GM12878 (cell line): ENCODE data around the gene LIMS1. TPM values are rescaled to one million over a fixed set of nuclear protein-coding genes. Genes with fewer than 3 reads are reported as not detected.

Source experiments
- ATAC-seq: fragments of 200-7000 bp; cut with Tn5 transposase; 3 replicates; pipeline ENCODE4 v1.9.1; 2020; ENCODE audit warnings: mild to moderate bottlenecking, moderate library complexity
- BruUV-seq: library from RNA; stranded (reverse); fragments of 400-500 nt; replicated peaks from 2 replicates; lab custom pipeline; 2021; lab: Mats Ljungman, UMichigan
- CTCF ChIA-PET: fragments of 300-600 bp; sonication (Branson Sonifier 250); formaldehyde crosslinking; extraction: SDS; loops from one replicate; lab custom pipeline; 2021; ENCODE audit warnings: inconsistent platforms; lab: Yijun Ruan, JAX
- POLR2A ChIA-PET: fragments of 350-600 bp; formaldehyde crosslinking; extraction: SDS; loops from one replicate; lab custom pipeline; 2021; ENCODE audit warnings: inconsistent platforms; lab: Charles Lee
- RAD21 ChIA-PET: fragments of 300-600 bp; sonication (Branson Sonifier 250); formaldehyde crosslinking; loops from one replicate; lab custom pipeline; 2023; ENCODE audit warnings: antibody characterized with exemption; ENCODE audit not compliant: unreplicated experiment; lab: Charles Lee
- SMC1A ChIA-PET: fragments of 300-600 bp; sonication (Branson Sonifier 250); formaldehyde crosslinking; loops from one replicate; lab custom pipeline; 2023; ENCODE audit not compliant: unreplicated experiment, uncharacterized antibody; lab: Charles Lee
- DNase-seq: peaks from one replicate; pipeline ENCODE4 v3.0.0-alpha.2; 2011; ENCODE audit warnings: low read depth, low spot score
- FAIRE-seq: peaks from 3 replicates; lab custom pipeline; 2011; peaks lifted over from hg19 to GRCh38; lab: Jason Lieb, UNC
- H2AFZ ChIP-seq: 2 replicates; pipeline ENCODE4 v1.6.0; 2011; ENCODE audit warnings: low read depth, low read length, control low read depth; ENCODE audit not compliant: control insufficient read depth
- H3K27ac ChIP-seq: 2 replicates; pipeline ENCODE4 v1.5.1; 2011; ENCODE audit warnings: control low read depth; ENCODE audit not compliant: control insufficient read depth, insufficient read depth
- H3K27me3 ChIP-seq, 2 experiments: replicated peaks in 1 of 2; 2 replicates each; pipeline versions ENCODE4 v1.6.0 to v1.6.1; 2011; ENCODE audit warnings: low read length in 1 of 2; ENCODE audit not compliant: control insufficient read depth in 2 of 2, insufficient read depth in 2 of 2
- H3K36me3 ChIP-seq, 2 experiments: 2 replicates each; pipeline ENCODE4 v1.5.1; 2011; ENCODE audit warnings: low read length in 1 of 2; ENCODE audit not compliant: control insufficient read depth in 2 of 2, insufficient read depth in 2 of 2
- H3K4me1 ChIP-seq: 2 replicates; pipeline ENCODE4 v1.6.1; 2011; ENCODE audit warnings: mild to moderate bottlenecking, low read length, moderate library complexity, mixed read lengths; ENCODE audit not compliant: control insufficient read depth, insufficient read depth
- H3K4me2 ChIP-seq: 2 replicates; pipeline ENCODE4 v1.6.0; 2011; ENCODE audit warnings: control low read depth; ENCODE audit not compliant: control insufficient read depth, insufficient read depth
- H3K4me3 ChIP-seq: fragments of 200-600 bp; sonication (generic); 2 replicates; pipeline ENCODE4 v1.5.1; 2016
- H3K79me2 ChIP-seq: 2 replicates; pipeline ENCODE4 v1.6.0; 2011; ENCODE audit warnings: low read length; ENCODE audit not compliant: control insufficient read depth, insufficient read depth
- H3K9ac ChIP-seq: 2 replicates; pipeline ENCODE4 v1.8.0; 2011; ENCODE audit warnings: low read length, control low read depth, mixed read lengths; ENCODE audit not compliant: control insufficient read depth, insufficient read depth
- H3K9me3 ChIP-seq: replicated peaks from 3 replicates; pipeline ENCODE4 v1.5.1; 2011; ENCODE audit warnings: mild to moderate bottlenecking, low read length; ENCODE audit not compliant: control insufficient read depth, insufficient read depth
- H4K20me1 ChIP-seq: 2 replicates; pipeline ENCODE4 v1.6.0; 2011; ENCODE audit not compliant: control insufficient read depth, insufficient read depth
- ASH2L ChIP-seq: fragments of 300-600, 200-600 bp; sonication (generic); IDR thresholded peaks from 2 replicates; pipeline ENCODE4 v1.6.1; 2017; ENCODE audit warnings: low read depth, mild to moderate bottlenecking, borderline replicate concordance
- ATF7 ChIP-seq: fragments of 450-650 bp; IDR thresholded peaks from 2 replicates; pipeline ENCODE4 v1.6.1; 2016; ENCODE audit warnings: low read depth, mild to moderate bottlenecking
- BMI1 ChIP-seq: fragments of 450-650 bp; IDR thresholded peaks from 2 replicates; pipeline ENCODE4 v1.6.1; 2016; ENCODE audit warnings: mild to moderate bottlenecking, moderate library complexity, borderline replicate concordance
- ETV6 ChIP-seq, 2 experiments: fragments of 450-650 bp in 1 of 2; IDR thresholded peaks in 1 of 2; conservative IDR thresholded peaks in 1 of 2; 2 replicates each; pipeline ENCODE4 v1.6.1; 2014; ENCODE audit warnings: antibody characterized with exemption in 1 of 2, borderline replicate concordance in 1 of 2, low read depth in 1 of 2, mild to moderate bottlenecking in 1 of 2, moderate library complexity in 1 of 2
- JUND ChIP-seq: IDR thresholded peaks from 2 replicates; pipeline ENCODE4 v1.6.1; 2012; ENCODE audit warnings: low read depth, mild to moderate bottlenecking, low read length, improper control_type of control experiment, moderate library complexity
- MTA2 ChIP-seq: fragments of 450-650 bp; IDR thresholded peaks from 2 replicates; pipeline ENCODE4 v1.6.1; 2016; ENCODE audit warnings: low read depth, mild to moderate bottlenecking, moderate library complexity
- POU2F2 ChIP-seq: IDR thresholded peaks from 3 replicates; pipeline ENCODE4 v1.6.1; 2011; ENCODE audit warnings: low read depth, mild to moderate bottlenecking, low read length, borderline replicate concordance
- RCOR1 ChIP-seq: conservative IDR thresholded peaks from 2 replicates; pipeline ENCODE4 v1.6.1; 2012; ENCODE audit warnings: low read depth, low read length, improper control_type of control experiment
- REST ChIP-seq: IDR thresholded peaks from 2 replicates; pipeline ENCODE4 v1.6.1; 2012; ENCODE audit warnings: mild to moderate bottlenecking, low read depth, low read length
- ZSCAN29 ChIP-seq: fragments of 450-650 bp; IDR thresholded peaks from 2 replicates; pipeline ENCODE4 v1.6.1; 2017; ENCODE audit warnings: mild to moderate bottlenecking, moderate library complexity
- WGBS: methylation state at CpG from one replicate; pipeline ENCODE4 v1.1.6; 2016; ENCODE audit warnings: low lambda C conversion rate; ENCODE audit not compliant: insufficient replicate concordance, insufficient coverage; ENCODE audit errors: missing lambda C conversion rate; 5-methylcytosine and 5-hydroxymethylcytosine counted together
- in situ Hi-C: fragments of 300-500 bp; cut with MboI; formaldehyde crosslinking; loops from 9 replicates; pipeline ENCODE4 v1.14.3; 2018; ENCODE audit warnings: mixed read lengths
- intact Hi-C: fragments of 100-400 bp; cut with micrococcal nuclease; formaldehyde crosslinking; loops from one replicate; pipeline ENCODE4 v1.14.2; 2022; ENCODE audit not compliant: unreplicated experiment
- polyA plus RNA-seq, 11 experiments: library from polyadenylated mRNA; depleted of rRNA in 4 of 11; unstranded in 6 of 11; stranded (reverse) in 5 of 11; fragments of >200 nt; fragmentation: Nextera tagmentation in 4 of 11; fragmentation: Illumina TruSeq in 1 of 11; extraction: Ambion mirVana in 4 of 11; extraction: Trizol in 1 of 11; gene quantifications; 1 replicate in 1 of 11; 2 replicates in 10 of 11; pipeline versions ENCODE4 v1.2.1 to v1.2.3, GENCODE V29; 2011 to 2016; ENCODE audit warnings: inconsistent platforms in 2 of 11, missing spikeins in 2 of 11, low read depth in 1 of 11
- total RNA-seq, 4 experiments: library from RNA; depleted of rRNA in 3 of 4; stranded (reverse); fragments of >200 nt in 3 of 4; fragmentation: Illumina TruSeq in 1 of 4; extraction: Trizol in 1 of 4; gene quantifications; 2 replicates each; pipeline versions ENCODE4 v1.2.1 to v1.2.3, GENCODE V29; 2013 to 2021
- TF ChIP-seq, protein P1 (sequence below): fragments of 450-650 bp; IDR thresholded peaks from 2 replicates; pipeline ENCODE4 v1.6.1; 2017; ENCODE audit warnings: borderline replicate concordance
- TF ChIP-seq, protein P2 (sequence below): fragments of 450-650 bp; IDR thresholded peaks from 2 replicates; pipeline ENCODE4 v1.6.1; 2017; ENCODE audit warnings: mild to moderate bottlenecking
- TF ChIP-seq, protein P3 (sequence below), 3 experiments: IDR thresholded peaks in 2 of 3; conservative IDR thresholded peaks in 1 of 3; 2 replicates each; pipeline ENCODE4 v1.5.1; 2011; ENCODE audit warnings: low read depth in 3 of 3, low read length in 3 of 3, mild to moderate bottlenecking in 3 of 3, control low read depth in 2 of 3, moderate library complexity in 2 of 3, inconsistent platforms in 1 of 3, mixed read lengths in 1 of 3; ENCODE audit not compliant: control insufficient read depth in 2 of 3, insufficient read depth in 1 of 3; ENCODE audit errors: extremely low read depth in 1 of 3

LIMS1 gene
- total and polyA plus RNA-seq, 10 of the 15 experiments (the other 5 are each of a cell fraction or from before 2014, with no cell fraction given), result 15.7 to 98.1 (median 43.9) TPM

GRCh38 chr2:108640731-108641130 is 106.5 kb downstream of the LIMS1 start:
- no peak overlapping the region for H2AFZ ChIP-seq
- peaks cover 17% of the 10 kb centered on the region for H3K4me1 ChIP-seq
- H3K27me3 ChIP-seq, result no peaks in the 10 kb centered on the region
- ChIA-PET POLR2A (no interaction called here), CTCF (interaction anchor here (1.3 to 10.4 kb wide), 3 partner anchors 17 to 83 kb away, joined by 3 to 161 read pairs (median 7); no protein-coding TSS in a partner anchor), RAD21 (interaction anchor here (2.4 kb wide), 1 partner anchor 34 kb away, joined by 7 read pairs; no protein-coding TSS in a partner anchor), SMC1A (interaction anchor here (0.9 to 23.9 kb wide), 6 partner anchors 12 to 97 kb away, joined by 3 to 800 read pairs (median 6); no protein-coding TSS in a partner anchor)
- H3K9ac ChIP-seq, result no peak overlapping the region
- no peak overlapping the region for H3K4me2 ChIP-seq
- H4K20me1 ChIP-seq, result no peaks in the 10 kb centered on the region
- H3K79me2 ChIP-seq, result peaks cover 4% of the 10 kb centered on the region
- DNase-seq (no peak), ATAC-seq (no peak), FAIRE-seq (no peak)
- H3K27ac ChIP-seq, result no peak overlapping the region
- in situ Hi-C loops (no loop called here), intact Hi-C loops (no loop called here)
- H3K4me3 ChIP-seq, result no peak overlapping the region
- 65% methylated on average over 4 of the region's 4 CpGs for WGBS
- no peaks in the 10 kb centered on the region; the same call in 2 of the 3 replicates for H3K9me3 ChIP-seq
- no peaks in the 10 kb centered on the region; a peak in 1 of 4 replicates for H3K36me3 ChIP-seq
- BruUV-seq, result no TSS peak
- TF ChIP-seq BMI1, result no peak
- TF ChIP-seq, protein P1, sequence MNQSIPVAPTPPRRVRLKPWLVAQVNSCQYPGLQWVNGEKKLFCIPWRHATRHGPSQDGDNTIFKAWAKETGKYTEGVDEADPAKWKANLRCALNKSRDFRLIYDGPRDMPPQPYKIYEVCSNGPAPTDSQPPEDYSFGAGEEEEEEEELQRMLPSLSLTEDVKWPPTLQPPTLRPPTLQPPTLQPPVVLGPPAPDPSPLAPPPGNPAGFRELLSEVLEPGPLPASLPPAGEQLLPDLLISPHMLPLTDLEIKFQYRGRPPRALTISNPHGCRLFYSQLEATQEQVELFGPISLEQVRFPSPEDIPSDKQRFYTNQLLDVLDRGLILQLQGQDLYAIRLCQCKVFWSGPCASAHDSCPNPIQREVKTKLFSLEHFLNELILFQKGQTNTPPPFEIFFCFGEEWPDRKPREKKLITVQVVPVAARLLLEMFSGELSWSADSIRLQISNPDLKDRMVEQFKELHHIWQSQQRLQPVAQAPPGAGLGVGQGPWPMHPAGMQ, result no peak
- no peak for TF ChIP-seq ASH2L
- no peak for TF ChIP-seq POU2F2
- no peak for TF ChIP-seq ATF7
- TF ChIP-seq, protein P2, sequence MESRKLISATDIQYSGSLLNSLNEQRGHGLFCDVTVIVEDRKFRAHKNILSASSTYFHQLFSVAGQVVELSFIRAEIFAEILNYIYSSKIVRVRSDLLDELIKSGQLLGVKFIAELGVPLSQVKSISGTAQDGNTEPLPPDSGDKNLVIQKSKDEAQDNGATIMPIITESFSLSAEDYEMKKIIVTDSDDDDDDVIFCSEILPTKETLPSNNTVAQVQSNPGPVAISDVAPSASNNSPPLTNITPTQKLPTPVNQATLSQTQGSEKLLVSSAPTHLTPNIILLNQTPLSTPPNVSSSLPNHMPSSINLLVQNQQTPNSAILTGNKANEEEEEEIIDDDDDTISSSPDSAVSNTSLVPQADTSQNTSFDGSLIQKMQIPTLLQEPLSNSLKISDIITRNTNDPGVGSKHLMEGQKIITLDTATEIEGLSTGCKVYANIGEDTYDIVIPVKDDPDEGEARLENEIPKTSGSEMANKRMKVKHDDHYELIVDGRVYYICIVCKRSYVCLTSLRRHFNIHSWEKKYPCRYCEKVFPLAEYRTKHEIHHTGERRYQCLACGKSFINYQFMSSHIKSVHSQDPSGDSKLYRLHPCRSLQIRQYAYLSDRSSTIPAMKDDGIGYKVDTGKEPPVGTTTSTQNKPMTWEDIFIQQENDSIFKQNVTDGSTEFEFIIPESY, result no peak
- TF ChIP-seq REST, result no peak
- TF ChIP-seq, protein P3, sequence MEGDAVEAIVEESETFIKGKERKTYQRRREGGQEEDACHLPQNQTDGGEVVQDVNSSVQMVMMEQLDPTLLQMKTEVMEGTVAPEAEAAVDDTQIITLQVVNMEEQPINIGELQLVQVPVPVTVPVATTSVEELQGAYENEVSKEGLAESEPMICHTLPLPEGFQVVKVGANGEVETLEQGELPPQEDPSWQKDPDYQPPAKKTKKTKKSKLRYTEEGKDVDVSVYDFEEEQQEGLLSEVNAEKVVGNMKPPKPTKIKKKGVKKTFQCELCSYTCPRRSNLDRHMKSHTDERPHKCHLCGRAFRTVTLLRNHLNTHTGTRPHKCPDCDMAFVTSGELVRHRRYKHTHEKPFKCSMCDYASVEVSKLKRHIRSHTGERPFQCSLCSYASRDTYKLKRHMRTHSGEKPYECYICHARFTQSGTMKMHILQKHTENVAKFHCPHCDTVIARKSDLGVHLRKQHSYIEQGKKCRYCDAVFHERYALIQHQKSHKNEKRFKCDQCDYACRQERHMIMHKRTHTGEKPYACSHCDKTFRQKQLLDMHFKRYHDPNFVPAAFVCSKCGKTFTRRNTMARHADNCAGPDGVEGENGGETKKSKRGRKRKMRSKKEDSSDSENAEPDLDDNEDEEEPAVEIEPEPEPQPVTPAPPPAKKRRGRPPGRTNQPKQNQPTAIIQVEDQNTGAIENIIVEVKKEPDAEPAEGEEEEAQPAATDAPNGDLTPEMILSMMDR (IDR thresholded peaks at IDR 0.05 in 2 of 3, conservative IDR thresholded peaks at IDR 0.05 in 1 of 3; ENCODE audit: control insufficient read depth in 2 of 3, extremely low read depth in 1 of 3, insufficient read depth in 1 of 3, low read depth in 3 of 3, low read length in 3 of 3), result no peak
- no peak for TF ChIP-seq ZSCAN29
- TF ChIP-seq MTA2, result no peak
- TF ChIP-seq JUND, result no peak
- TF ChIP-seq ETV6 (conservative IDR thresholded peaks at IDR 0.05 in 1 of 2, IDR thresholded peaks at IDR 0.05 in 1 of 2; ENCODE audit: borderline replicate concordance in 1 of 2, low read depth in 1 of 2), result no peak
- no peak for TF ChIP-seq RCOR1
